ENCODE measurements around the gene ZC3H18.

- TF ChIP-seq TAF1 (IDR thresholded peaks at IDR 0.05; ENCODE audit: borderline replicate concordance, low read depth, low read length) (no peak), POLR2A (IDR thresholded peaks at IDR 0.05; ENCODE audit: low read depth, low read length) (no peak)
Measured at GRCh38 chr16:88606148-88606757, 36.0 kb downstream of the ZC3H18 start.

Measured in GM12892 (cell line).